ENCODE results near the gene ANKRD16.
A peak's percentile ranks its signal among the peaks of the same experiment; 100 is the strongest.
"Not testable (repeated sequence)": the region's sequence is repeated elsewhere in the genome, so short reads cannot be mapped to it uniquely, and the experiment has no call there.

ANKRD16 gene

GRCh38 chr10:5889624-5890451 is at the start of gene ANKRD16, which contains the start of gene FBH1:
Gene ANKRD16, minus strand, starts transcription at chr10:5889893. Its CDS starts 539 bp downstream, at chr10:5889354.
Gene FBH1, plus strand, starts transcription at chr10:5890243. Its CDS starts 103 bp downstream, at chr10:5890346.
- peak; percentile 60 for DNase-seq

- DNase-seq = no peak
Observed at GRCh38 chr10:5938291-5938690, 48.6 kb upstream of the ANKRD16 start.

DNA sequence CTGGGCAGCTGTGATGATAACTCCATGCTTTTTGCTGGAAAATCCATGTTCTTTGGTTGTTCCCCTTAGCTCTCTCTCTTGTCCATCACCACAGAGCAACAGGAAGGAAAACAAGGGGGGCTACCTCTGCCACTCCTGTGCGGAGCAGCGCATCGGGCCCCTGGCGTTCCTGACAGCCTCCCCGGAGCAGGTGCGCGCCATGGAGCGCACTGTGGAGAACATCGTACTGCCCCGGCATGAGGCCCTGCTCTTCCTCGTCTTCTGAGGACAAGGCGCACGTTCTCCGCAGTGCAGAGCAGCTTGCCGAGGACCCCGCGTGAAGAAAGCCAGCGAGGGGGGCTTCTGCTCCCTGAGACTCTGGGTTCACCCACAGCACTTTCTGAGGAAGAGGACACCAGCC is 47.3 kb upstream of the ANKRD16 start:
- no peak for DNase-seq

- no peak for DNase-seq
Observed at GRCh38 chr10:5935628-5936027, 45.9 kb upstream of the ANKRD16 start.

GRCh38 chr10:5933909-5934546 is 44.3 kb upstream of the ANKRD16 start:
- no peak for DNase-seq

- DNase-seq = no peak
Observed at GRCh38 chr10:5932345-5932744, 42.7 kb upstream of the ANKRD16 start.

DNA sequence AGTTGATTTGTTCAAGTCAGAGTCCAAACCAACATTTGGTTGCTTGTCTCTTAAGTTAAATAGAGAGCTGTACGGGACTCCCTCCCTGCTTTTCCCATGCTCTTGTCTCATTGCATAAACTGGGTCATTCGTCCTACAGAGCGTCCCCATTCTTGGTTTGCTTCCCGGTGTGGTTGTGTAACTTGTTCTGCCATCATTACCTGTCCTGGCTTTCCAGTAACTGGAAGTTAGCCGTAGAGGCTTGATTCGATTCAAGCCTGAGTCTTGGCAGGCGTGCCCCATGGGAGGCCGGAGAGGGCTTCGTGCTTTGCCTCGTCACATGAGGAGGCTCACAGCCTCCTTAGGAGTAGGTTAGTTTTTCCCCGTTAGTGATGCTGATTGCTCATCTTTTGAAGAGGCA is 40.6 kb upstream of the ANKRD16 start:
- DNase-seq = no peak

DNA sequence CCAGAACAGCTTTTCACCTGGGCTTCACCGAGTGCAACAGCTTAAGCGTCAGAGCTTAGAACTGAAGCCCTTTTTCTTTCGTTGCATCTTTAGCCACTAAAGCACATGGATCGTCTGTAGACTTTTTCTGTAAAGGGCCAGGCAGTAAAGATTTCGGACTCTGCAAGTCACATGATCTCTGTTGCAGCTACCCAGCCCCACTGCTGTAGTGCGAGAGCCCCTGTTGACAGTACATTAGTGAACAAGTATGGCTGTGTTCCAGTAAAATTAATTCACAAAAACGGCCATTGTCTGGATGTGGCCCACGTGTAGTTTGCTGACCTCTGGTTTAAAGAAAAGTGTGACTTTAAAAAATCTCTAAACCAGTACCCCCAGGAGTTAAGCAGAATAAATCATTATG is 39.7 kb upstream of the ANKRD16 start:
- DNase-seq = no peak

GRCh38 chr10:5927306-5927705 is 37.6 kb upstream of the ANKRD16 start:
- DNase-seq = no peak

DNA sequence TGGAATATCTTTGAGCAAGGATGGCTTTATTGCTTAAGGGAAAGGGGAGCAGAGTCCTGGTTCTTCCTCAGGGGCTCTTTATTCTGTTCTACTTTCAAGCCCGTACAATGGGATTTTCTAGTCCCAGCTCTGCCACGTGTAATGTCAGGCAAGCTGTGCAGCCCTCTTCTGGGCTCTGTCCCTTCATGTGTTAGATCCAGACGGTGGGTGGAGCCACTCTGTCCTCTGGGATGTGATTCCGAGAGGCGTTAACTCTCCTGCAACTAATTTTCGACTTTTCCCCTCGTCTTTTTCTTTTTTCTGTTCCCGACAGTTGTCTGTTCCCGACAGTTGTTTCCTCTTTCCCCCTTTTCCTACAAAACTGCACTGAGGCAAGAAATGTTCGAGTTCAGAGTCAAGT is 35.2 kb upstream of the ANKRD16 start:
- no peak for DNase-seq

DNA sequence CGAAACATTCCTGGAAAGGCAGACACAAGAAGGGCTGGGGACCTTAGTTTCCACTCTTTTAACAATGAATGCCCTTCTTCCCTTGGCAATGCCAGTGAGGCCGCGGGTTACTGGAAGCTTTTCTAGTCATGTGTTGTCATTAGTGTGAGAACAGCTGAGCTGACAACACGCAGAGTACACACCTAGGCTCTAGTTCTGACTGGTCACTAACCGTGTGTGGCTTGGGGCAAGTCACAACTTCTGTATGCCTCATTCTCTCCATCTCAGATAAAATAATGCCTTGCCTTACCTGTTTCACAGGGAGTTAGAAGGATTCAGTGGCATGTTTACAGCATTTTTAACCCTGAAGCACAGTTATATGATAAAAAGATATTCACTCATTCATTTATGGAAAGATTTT is 32.1 kb upstream of the ANKRD16 start:
- no peak for DNase-seq

DNA sequence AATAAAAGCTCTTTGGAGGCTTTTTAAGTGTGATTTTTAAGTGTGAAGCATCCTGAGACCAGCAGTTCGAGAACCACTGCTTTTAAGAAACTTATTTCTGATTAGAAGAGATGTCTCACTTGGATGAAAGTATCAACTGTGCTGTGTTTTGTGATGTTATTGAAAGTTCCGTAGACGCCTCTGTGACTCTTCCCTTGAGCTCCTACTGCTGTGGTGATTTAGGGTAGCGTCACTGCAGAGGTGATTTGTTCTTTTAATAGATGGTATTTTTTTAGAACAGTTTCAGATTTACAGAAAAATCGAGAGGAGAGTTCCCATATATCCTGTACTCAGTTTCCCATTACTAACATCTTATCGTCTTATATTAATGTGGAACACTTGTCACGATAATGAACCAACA is 29.9 kb upstream of the ANKRD16 start:
- no peak for DNase-seq

DNA sequence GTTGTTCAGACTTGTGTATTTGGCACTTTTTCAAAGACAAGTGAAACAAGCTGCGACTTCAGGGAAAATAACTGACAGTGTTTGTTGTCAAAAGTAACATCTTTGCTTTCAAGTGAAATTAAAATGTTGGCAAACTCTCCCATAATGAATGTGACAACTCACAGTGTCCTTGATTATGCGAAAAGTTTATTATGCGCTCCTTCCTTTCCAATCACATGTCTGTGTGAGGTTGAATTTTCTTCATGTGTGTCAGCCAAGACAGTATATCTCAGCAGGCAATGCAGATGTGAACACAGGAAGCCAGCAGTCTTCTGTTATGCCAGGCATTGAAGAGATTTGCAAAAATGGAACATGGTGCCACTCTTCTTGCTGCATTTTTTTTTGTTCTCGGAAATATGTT is 29.1 kb upstream of the ANKRD16 start:
- no peak for DNase-seq

DNA sequence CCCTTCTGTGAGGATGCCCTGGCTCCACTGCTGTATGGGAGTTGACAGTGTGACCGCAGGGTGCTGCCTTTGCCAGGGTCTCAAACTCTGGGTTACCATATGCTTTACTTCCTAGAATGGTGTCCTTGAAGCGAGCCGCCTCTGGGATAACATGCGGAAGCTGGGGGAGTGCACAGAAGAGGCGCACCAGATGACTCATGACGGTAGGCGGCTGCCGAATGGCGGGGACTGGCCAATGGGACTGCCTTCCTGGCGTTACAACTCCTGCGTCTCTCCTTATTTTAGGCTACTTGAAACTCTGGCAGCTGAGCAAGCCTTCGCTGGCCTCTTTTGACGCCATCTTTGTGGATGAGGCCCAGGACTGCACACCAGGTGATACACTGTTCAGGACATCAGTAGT is 27.6 kb upstream of the ANKRD16 start:
- no peak for DNase-seq

GRCh38 chr10:5915451-5915850 is 25.8 kb upstream of the ANKRD16 start:
- DNase-seq = no peak

DNA sequence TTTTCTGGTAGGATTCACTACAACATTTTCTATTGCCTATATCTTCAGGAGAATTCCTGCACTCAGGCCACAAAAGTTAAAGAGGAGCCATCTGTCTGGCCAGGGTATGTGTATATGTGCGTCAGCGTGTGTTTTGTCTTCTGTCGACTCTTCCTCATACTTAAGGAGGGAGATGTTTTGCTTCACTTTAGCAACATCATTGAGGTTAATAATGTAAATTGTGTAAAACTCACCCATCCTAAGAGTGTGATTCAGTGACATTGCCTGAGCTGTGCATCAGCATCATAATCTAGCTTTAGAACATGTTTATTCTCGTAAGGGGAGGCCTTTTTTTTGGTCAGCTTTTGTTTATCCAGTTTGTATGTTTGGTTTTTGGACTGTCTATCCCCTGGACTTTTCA is 24.0 kb upstream of the ANKRD16 start:
- DNase-seq = no peak

DNA sequence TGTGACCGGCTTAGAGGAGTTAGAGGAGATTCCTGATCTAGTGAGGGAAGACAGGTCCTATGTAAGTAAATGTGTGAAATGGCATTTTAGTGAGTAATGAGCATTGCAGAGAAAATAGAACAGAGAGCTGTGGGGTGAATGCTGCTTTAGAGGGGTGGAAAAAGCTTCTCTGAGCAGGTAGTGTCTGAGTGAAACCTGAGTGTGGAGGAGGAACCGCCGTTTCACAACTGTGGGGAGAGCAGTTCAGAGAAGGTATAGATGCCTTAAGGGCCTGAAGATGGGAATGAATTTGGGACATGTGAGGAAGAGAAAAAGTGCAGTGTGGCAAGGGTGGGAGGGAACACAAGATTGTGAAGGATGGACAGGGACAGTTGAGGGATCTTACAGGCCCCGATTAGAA is 22.0 kb upstream of the ANKRD16 start:
- no peak for DNase-seq

DNA sequence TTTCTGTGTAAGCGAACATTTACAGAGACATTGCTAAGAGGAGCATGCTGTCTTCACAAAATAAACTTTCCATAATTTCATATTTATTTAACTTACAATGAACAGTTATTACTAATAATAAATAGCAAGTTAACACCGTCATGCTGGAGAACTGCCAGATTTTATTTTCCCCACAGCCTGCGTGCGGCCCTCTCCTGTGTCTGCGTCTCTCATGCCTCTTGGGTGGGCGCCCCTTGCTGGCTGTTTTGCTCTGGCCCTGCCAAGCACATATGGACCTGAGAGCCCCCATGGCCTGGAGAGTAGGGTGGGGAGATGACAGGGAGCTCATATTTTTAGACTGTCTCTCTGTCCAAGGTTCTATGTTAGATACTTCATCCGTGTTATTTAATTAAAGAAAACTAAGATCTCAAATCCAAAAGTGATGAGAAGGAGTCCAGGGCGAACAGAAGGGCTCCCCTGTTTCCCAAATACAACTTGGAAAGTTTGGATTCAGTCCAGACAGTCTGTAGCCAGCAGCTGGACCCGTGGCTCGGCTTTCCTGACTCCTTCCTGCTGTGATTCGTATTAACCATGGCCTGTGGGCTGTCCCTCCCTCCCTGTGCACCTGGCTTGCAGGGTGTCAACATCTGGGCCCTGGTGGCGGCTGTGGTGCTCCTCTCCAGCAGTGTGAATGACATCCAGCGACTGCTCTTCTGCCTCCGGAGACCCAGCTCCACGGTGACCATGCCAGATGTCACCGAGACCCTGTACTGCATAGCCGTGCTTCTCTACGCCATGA is 20.8 kb upstream of the ANKRD16 start:
- no peak for DNase-seq

- not testable (repeated sequence) for DNase-seq
Observed at GRCh38 chr10:5908676-5909075, 19.0 kb upstream of the ANKRD16 start.

GRCh38 chr10:5906651-5907050 is 17.0 kb upstream of the ANKRD16 start:
- DNase-seq = no peak

DNA sequence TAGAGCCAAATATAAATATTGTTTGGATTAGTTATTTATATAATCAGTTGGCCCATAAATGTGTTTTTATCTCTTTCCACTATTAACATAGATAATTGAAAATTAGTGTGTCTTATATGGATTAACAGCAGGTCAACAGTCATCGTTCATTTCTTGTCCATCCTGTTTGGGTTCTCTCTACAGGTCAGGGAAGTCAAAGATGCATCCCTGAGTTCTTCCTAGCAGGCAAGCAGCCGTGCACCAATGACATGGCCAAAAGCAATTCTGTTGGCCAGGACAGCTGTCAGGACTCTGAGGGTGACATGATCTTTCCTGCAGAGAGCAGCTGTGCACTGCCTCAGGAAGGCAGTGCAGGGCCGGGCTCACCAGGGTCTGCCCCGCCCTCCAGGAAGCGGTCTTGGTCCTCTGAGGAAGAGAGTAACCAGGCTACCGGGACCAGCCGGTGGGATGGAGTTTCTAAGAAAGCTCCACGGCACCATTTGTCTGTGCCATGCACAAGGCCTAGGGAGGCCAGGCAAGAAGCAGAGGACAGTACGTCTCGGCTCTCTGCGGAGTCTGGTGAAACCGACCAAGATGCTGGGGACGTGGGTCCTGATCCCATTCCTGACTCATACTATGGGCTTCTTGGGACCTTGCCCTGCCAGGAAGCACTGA is 16.3 kb upstream of the ANKRD16 start:
- no peak for DNase-seq

DNA sequence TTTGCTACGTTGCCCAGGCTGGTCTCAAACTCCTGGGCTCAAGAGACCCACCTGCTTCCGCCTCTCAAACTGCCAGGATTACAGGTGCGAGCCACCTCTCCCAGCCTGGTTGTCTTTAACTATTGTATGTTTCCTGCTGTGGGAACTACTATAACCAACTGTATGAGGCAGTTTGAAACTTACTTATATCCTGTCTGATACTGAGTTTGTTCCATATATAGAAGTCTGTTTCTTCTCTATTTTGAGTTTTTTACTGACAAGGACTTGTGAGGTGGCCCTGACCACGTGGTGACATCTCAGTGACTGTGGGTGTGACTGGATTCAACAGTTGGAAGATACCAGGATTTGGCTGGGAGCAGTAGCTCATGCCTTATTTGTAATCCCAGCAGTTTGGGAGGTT is 14.5 kb upstream of the ANKRD16 start:
- DNase-seq = no peak

- DNase-seq = no peak
Observed at GRCh38 chr10:5903563-5903962, 13.9 kb upstream of the ANKRD16 start.

All from DMS79 treated with DMSO at 0.1 percent for 48 hours (cell line).